Activated CD4-positive, alpha-beta T cell treated with anti-CD3 and anti-CD28 coated beads, Interleukin-2, amount 50 U/mL, for 48 hours (primary cell): ENCODE data around the gene XPNPEP2.

Experiments
- DNase-seq, 2 experiments: peaks; one replicate each; pipeline ENCODE4 v3.0.0-alpha.2; 2020

The XPNPEP2 gene

DNA sequence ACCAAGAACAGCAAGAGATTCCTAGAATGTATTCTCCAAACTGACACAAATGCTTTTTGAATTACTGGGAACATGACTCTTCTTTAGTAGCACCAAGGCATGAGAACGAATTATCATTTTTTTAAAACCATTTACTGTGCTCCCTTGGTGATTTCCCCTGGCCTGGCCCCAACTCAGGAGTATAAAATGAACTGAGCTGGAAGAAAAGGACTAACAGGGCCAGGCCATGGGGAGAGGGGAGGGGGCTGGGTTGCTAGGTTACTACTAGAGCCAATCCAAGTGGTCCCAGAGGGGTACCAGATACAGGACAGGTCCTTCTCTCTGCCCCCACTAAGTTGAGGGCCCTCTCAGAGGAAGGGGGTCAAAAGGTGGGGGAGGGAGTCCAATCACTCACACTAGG, 64.1 kb downstream of the XPNPEP2 start:
- no peak for DNase-seq

DNA sequence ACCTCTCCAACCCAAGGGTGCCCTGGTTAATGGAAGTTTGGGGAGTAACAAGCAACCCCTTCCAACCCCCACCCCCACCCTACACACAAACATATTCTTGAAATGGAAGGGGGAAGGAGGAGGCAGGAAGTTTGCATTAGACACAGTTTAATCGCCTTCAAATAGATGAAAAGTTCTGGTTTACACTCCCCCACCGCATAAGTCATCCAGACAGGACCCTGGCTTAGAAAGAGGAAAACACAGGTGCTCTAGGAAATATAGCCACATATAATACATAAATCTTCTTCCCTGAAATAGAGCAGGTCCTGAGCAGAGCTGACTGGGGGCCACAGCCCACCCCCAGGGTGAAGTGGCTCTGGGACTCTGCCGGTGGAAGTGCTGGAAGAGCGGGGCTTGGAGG, 66.0 kb downstream of the XPNPEP2 start:
- DNase-seq = no peak

DNA sequence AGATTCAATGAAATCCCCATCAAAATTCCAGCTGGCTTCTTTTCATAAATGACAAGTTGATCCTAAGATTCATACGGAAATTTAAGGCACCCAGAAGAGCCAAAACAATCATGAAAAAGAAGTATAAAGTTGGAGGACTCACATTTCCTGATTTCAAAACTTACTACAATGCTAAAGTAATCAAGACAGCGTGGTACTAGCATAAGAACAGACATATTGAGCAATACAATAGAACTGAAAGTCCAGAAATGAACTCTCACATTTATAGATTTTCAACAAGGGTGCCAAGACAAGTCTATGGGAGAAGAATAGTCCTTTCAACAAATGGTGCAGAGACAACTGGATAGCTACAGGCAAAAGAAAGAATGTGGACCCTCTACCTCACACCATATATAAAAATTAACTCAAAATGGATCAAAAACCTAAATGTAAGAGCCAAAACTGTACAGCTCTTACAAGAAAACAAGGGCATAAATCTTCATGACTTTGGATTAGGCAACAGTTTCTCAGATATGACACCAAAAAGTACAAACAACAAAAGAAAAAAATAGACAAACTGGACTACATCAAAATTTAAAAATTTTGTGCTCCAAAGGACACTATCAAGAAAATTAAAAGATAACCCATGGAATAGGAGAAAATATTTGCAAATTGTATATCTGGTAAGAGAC, 69.5 kb downstream of the XPNPEP2 start:
- no peak for DNase-seq

DNA sequence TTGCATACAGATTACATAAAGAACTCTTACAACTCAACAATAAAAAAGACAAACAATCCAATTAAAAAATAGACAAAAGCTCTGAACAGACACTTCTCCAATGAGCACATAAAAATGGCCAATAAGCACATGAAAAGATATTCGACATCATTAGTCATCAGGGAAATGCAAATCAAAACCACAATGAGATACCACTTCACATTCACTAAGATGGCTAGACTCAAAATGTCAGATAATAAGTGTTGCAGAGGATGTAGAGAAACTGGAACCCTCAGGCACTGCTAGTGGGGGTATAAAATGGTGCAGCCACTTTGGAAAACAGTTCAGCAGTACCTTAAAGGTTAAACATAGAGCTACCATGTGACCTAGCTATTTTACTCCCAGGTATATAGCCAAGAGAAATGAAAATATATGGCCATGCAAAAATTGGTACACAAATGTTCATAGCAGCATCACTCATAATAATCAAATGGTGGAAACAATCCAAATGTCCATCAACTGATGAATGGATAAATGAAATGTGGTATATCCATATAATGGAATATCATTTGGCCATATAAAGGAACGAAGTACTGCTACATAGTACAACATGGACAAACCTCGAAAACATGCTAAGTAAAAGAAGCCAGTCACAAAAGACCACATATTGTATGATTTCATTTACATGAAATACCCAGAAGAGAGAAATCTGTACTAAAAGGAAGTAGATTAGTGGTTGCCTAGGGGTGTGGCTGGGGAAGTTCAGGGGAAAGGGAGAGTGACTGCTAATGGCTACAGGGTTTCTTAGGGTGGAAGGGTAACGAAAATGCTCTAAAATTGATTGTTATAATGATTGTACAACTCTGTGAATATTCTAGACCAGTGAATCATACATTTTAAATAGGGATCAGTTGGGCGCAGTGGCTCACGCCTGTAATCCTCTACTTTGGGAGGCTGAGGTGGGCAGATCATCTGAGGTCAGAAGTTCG, 70.3 kb downstream of the XPNPEP2 start:
- no peak for DNase-seq

DNA sequence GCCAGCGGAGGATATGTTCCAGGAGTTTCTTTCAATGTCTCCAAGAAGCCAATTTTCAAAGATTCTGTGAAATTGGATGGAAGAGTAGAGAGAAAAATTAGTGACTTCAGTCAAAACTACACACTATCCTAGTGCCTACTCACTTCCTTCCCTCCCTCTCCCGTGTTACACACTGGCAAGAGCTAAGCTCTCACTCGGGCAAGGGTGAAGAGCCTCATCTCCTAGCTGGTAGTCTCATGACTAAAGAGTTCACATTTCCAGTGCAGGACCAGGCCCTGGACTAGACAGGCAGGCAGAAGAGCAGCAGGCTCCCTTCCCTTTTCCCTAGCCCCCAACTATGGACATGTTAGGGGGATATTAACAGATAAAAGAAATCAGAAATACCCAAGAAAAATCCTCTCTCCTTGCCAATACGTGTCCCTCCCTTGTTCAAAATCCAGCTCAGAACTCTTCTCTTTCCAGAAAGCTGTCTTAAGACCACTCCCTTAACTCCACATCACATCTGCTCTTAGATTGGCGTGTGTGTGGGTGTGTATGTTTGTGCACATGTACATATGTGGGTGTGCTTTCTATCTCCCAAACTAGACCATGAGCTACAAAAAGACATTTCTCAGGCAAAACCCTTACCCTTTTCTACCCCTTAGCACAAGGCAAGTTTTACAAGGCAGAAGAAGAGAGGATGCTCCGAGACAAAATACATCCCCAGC, 75.0 kb downstream of the XPNPEP2 start:
- no peak for DNase-seq

DNA sequence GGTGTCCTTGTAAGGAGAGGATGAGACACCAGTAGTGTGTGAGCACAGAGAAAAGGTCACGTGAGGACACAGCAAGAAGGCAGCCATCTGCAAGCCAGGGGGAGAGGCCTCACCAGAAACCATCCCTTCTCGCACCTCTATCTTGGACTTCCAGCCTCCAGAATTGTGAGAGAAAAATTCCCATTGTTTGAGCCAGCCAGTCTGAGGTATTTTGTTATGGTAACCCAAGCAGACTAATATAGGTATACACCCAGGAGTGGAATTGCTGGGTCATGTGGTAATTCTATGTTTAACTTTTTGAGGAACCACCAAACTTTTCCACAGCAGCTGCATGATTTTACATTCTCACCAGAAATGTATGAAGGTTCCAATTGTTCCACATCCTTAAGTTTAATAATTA, 79.3 kb downstream of the XPNPEP2 start:
- no peak for DNase-seq
